ENCODE measurements around the gene GCAT.

Gene GCAT

DNA sequence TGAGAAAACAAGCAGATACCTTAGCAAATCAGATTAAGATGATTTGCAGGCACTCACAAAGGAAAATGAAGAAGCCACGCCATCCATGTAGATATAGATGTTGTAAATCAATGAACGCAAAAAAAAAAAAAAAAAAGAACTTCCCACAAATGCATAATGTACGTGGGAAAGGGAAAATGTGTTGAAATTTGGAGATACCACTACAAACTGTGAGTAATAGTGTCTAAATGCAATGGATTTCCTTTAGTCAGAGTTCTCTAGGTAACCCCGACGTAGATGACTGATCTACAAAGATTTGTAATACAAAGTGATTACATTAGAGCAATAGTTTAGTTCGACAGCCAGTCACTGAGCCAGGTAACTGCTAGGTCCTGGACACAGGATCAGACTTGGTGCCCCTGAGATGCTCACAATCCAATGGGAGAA, 37.2 kb downstream of the GCAT start:
- DNase-seq (ENCODE audit: low read depth), result no peak

DNA sequence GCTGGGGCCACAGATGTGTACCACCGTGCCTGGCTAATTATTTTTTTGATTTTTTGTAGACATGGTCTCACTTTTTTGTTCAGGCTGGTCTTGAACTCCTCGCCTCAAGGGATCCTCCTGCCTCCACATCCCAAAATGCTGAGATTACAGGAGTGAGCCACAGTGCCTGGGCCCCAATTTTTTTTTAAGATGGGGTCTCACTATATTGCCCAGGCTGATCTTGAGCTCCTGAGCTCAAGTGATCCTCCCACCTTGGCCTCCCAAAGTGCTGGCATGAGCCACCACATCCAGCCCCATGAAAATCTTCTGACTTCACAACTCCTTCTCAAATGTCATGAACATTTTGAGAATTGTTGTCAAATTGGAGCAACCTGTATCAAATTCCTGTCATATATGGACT, 38.7 kb downstream of the GCAT start:
- DNase-seq (ENCODE audit: low read depth), result no peak

DNA sequence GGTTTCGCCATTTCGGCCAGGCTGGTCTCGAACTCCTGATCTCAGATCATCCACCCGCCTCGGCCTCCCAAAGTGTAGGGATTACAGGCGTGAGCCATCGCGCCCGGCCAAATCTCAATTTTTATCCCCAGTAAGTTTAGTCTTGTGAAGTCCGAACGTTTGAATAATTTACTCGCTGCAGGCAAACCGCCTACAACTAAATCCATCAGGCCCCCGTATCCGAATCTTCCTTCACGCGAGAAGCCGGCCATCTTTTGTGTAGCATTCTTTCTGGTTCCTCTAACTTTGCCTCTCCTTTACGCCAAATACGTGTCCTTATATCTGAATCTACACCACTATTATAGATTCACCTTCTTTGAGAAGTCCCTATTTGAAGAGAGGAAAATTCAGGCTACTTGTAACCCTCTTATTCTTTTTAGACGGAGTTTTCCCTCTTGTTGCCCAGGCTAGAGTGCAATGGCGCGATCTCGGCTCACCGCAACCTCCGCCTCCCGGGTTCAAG, 40.9 kb downstream of the GCAT start:
- DNase-seq (ENCODE audit: low read depth), result no peak

DNA sequence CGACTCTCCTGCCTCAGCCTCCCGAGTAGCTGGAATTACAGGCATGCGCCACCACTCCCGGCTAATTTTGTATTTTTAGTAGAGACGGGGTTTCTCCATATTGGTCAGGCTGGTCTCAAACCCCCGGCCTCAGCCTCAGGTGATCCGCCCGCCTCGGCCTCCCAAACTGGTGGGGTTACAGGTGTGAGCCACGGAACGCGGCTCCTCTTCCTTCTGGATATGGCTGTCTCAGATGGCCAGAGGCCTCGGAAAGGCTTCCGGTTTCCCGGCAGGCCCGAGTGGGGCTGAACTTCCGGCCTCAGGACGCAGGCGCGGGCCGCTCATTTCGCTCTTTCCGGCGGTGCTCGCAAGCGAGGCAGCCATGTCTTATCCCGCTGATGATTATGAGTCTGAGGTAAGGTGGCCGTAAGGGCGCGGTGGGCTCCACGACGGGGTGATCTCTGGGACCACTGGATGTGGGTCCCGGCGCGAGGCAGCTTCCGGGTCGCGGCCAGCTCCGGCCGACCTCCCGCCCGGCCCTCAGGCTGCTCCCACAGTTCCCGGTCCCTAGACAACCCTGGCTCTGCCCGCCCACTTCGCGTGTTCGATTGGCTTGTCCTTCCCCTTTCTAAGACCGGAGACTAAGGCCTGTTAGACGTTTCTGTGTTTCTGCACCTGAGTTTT, 41.5 kb downstream of the GCAT start, which contains the start of gene EIF3L:
TSS of gene EIF3L (plus strand) at position 331 of the 663 bp plus-strand sequence. CDS start at position 362, 31 bp downstream.
- DNase-seq (ENCODE audit: low read depth), result peak; percentile 53

DNA sequence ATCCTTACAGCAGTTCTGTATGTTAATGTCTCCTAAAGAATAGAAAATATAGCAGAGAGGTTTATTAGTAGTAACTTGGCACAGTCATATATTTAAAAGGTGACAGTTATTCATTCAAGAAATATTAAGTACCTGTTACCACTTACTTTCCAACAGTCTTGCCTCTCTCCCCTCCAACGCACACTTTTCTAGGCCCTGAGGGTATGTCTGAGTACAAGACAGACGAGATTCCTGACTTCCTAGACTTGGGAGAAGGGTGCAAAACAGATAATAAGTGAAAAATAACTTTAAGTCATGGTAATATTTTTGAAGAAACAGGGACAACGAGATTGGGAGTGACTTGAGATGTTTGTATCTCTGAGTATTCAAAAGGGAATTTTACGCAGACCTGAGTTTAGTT, 43.1 kb downstream of the GCAT start:
- no peak for DNase-seq (ENCODE audit: low read depth)

DNA sequence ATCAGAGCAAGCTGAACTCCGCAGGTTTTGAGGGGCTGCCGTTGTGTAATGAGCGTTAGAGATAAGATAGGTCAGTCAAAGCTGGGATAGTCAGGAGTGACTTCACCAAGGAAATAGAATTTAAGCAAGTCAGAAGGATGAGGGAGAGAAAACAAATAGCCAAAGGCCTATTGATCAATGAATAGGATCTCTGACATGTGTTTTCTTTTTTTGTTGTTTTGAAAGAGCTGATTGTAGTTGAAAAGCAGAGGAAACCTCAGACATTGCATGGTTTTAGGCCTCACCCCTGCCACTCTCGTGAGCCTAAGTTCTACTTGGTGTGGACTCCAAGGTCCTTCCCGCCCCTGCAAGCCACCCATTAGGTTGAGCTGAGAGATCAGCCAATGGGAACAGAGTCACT, 44.7 kb downstream of the GCAT start:
- DNase-seq (ENCODE audit: low read depth), result no peak

DNA sequence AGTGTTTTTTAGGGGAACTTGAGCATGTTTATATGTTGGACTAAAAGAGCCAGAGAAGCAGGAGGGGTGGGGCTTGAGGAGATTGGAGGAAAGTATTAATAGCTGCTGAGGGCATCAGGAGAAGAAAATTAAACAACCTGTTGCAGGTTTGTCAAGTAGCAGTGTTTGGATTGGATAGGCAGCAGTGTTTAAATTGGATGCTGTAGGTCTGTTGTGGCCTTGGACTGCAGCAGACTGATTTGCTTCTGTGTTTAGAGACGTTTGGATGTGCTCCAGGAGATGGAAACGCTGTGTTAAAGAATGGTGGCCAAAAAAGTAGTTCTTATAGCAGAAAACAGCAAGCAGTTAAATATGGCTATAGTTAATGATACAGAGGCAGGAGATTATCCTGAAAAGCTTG, 47.2 kb downstream of the GCAT start:
- DNase-seq (ENCODE audit: low read depth), result no peak

DNA sequence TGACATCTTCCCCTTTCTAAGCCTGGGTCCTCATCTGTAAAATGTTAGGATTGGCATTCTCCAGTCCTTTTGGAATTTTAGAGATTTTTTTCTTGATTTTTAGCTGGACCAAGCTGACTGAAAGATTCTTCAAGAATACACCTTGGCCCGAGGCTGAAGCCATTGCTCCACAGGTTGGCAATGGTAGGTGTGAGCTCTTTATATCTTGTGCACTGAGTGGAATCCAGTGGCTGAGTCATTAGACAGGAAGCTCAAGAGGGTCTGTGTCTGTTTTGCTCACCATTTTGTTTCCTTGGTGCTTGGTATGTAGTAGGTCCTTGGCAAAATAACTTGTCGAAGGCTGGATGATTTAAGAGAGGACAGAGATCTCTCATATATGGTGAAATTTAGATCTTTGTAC, 47.7 kb downstream of the GCAT start:
- DNase-seq (ENCODE audit: low read depth), result no peak

DNA sequence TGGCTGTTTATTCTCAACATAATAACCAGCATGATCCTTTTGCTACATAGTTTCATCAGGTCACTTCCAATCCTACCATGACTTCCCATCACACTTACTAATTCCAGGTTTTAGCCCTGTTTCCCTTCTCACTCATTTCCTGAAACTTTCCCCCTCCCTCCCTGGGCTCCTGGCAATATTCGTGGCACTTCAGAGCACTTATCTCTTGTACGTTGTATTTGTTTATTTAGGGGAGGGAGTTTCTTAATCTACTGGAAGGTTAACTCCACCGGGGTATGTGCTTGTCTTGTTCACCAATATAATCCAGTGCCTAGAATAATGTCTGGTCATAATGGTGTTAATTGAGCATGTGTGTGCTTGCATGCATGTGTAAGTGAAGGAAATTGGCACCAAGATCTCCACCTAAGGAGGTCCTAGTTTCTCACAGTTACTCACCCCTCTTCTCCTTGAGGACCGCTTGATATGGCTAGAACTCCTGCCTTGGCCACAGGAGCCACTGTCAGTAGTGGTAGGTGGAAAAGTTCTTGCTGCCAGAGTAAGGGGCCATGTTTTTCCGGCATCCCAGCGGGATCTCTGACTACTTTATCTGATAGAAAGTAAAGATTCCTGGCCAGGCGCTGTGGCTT, 53.2 kb downstream of the GCAT start:
- DNase-seq (ENCODE audit: low read depth), result no peak

DNA sequence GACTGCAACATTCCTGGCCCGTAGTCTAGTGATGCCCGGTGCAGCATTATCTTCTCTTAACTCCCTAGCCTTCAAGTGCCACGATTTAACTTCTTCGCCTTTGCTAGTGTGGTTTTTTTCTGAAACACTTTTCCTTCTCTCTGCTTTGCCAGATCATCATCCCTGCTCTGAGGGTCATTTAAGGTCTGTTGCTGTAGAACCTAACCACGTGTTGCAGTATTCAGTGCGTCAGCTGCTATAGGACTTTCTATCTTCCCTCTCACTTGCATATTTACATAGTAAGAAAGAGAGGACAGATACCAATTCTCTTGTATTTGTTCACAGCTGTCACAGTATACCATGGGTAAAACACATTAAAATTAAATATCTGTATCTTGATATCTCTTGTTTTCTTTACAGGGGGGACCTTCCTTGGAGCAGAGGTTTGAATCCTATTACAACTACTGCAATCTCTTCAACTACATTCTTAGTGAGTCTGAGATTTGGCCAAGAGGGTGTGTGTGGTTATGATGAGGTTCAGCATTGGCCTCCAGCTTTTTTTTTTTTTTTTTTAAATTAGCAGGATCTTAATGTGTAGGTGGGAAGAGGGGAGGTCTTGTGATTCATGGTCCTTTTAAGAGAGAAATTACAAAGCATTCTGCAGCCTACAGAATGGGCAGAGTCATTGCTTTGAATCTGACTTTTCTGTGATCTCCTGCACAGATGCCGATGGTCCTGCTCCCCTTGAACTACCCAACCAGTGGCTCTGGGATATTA, 55.0 kb downstream of the GCAT start:
- no peak for DNase-seq (ENCODE audit: low read depth)

DNA sequence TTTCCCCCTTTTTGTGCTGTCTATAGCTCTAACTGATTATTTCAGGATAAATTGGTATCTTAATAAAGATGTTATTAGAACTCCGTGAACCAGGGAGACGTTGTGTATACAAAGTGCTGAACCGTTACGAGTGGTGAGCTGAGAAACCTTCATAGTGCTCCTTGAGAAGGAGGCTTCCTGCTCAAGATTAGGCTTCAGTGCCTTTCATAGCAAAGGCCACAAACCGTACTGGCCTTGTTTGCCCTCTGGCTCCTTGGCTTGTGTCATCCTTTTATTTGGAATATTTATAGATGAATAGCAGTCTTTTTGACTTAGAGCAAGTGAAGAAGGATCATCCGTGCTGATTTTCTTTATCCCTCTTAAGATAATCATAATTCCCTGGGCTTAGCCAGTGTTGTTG, 57.8 kb downstream of the GCAT start:
- DNase-seq (ENCODE audit: low read depth), result no peak

Data from GM04503 (cell line).